ENCODE measurements around the gene ARHGAP27. TPM values are rescaled to one million over a fixed set of nuclear protein-coding genes. Genes with fewer than 3 reads are reported as not detected.
"Not testable (repeated sequence)": the region's sequence is repeated elsewhere in the genome, so short reads cannot be mapped to it uniquely, and the experiment has no call there.

Gene ARHGAP27
- total and polyA plus RNA-seq, 2 of the 4 experiments (the other 2 are of a cell fraction), result under 0.01 to 0.89 TPM

DNA sequence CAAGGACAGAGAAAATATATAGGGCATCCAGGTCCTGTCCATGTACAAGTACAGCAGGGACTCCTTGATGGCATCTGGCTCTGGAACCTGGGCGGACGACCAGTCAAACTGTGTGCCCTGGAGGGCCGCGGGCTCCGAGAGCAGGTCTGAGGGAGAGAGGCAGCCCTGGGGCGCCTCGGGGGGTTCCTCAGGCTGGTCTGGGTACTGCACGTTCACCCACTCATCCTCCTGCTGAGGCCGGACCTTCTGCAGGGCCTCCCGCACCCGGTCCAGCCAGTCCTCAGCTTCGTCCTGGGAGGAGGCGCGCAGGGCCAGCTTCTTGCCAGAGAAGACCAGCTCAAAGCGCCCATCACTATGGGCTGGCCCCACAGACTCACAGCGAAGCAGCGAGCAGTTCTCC, 21.1 kb upstream of the ARHGAP27 start:
- H3K4me3 ChIP-seq (ENCODE audit: insufficient read depth, low read depth, low read length); H2AFZ ChIP-seq (replicated peaks; ENCODE audit: low read length, poor library complexity); ATAC-seq (ENCODE audit: low read depth); H3K79me1 ChIP-seq (ENCODE audit: low read depth in 1 of 2, low read length in 2 of 2); H4K5ac ChIP-seq (ENCODE audit: low read depth, low read length); H2BK20ac ChIP-seq (ENCODE audit: low read depth, low read length); H2BK5ac ChIP-seq (ENCODE audit: low read depth, low read length, poor library complexity, severe bottlenecking); H3K9me1 ChIP-seq (ENCODE audit: insufficient read depth, low read length); H2BK15ac ChIP-seq (ENCODE audit: low read depth, low read length); CTCF ChIA-PET; in situ Hi-C loops (cut with MboI; ENCODE audit: low sequenced_read_pairs); H3K56ac ChIP-seq (ENCODE audit: extremely low read depth, insufficient read depth, low read length); H3K4me1 ChIP-seq (ENCODE audit: control insufficient read depth, insufficient read depth, low read length); H3K9ac ChIP-seq (ENCODE audit: low read depth, low read length); H3K9me3 ChIP-seq (ENCODE audit: control insufficient read depth, insufficient read depth, low read length); H4K8ac ChIP-seq (ENCODE audit: low read depth in 2 of 2, low read length in 2 of 2); H2AK5ac ChIP-seq (ENCODE audit: low read depth, low read length); H3K27me3 ChIP-seq (ENCODE audit: control insufficient read depth, insufficient read depth, low read length); H4K20me1 ChIP-seq (ENCODE audit: insufficient read depth, low read length); H2BK120ac ChIP-seq (ENCODE audit: low read depth, low read length); H3K4ac ChIP-seq (ENCODE audit: low read depth, low read length); H3K18ac ChIP-seq (ENCODE audit: low read depth, low read length); POLR2A ChIA-PET (ENCODE audit: unreplicated experiment); dilution Hi-C loops (cut with HindIII; ENCODE audit: low sequenced_read_pairs, unreplicated experiment); BruUV-seq (replicated peaks); DNase-seq; H3K27ac ChIP-seq (ENCODE audit: insufficient read depth, low read length); intact Hi-C loops (cut with micrococcal nuclease); H2AK9ac ChIP-seq (replicated peaks; ENCODE audit: low read depth, low read length, poor library complexity); H3K14ac ChIP-seq (replicated peaks; ENCODE audit: low read depth, low read length); H4K91ac ChIP-seq (ENCODE audit: insufficient read depth, low read depth, low read length); H3K4me2 ChIP-seq (ENCODE audit: low read depth, low read length); H3K23ac ChIP-seq (ENCODE audit: low read depth, low read length): not testable (repeated sequence)
- 91% methylated on average over 6 of the region's 17 CpGs; no CpG with 5 or more reads in 1 of the 2 experiments for WGBS, 2 experiments (ENCODE audit: extremely low coverage in 2 of 2, insufficient read length in 1 of 2)
- H3K36me3 ChIP-seq (ENCODE audit: control insufficient read depth, insufficient read depth, low read length), result peaks cover 15% of the 10 kb centered on the region; the same call in 1 of the 2 replicates

DNA sequence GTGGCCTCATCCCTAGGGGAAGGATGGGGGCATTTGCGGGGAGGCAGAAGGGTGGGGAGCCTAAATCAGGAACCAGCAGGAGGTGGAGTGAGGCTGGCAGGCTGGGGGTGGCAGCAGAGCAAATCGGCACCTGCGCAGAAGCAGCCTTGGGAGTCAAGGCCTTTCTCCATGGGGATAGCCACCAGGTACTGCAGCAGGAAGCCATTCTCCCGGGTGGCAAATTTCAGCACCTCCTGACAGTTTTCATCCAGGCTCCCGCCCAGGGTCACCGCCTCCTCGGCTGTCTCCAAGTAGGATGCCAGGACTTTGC, 20.5 kb upstream of the ARHGAP27 start:
- H2BK120ac ChIP-seq (ENCODE audit: low read depth, low read length); H4K8ac ChIP-seq (ENCODE audit: low read depth in 2 of 2, low read length in 2 of 2); H2AK5ac ChIP-seq (ENCODE audit: low read depth, low read length); H3K4me3 ChIP-seq (ENCODE audit: insufficient read depth, low read depth, low read length); intact Hi-C loops (cut with micrococcal nuclease); H3K9ac ChIP-seq (ENCODE audit: low read depth, low read length); H3K9me1 ChIP-seq (ENCODE audit: insufficient read depth, low read length); H3K4me1 ChIP-seq (ENCODE audit: control insufficient read depth, insufficient read depth, low read length); H3K9me3 ChIP-seq (ENCODE audit: control insufficient read depth, insufficient read depth, low read length); H4K5ac ChIP-seq (ENCODE audit: low read depth, low read length); H4K91ac ChIP-seq (ENCODE audit: insufficient read depth, low read depth, low read length); H3K23ac ChIP-seq (ENCODE audit: low read depth, low read length); H4K20me1 ChIP-seq (ENCODE audit: insufficient read depth, low read length); in situ Hi-C loops (cut with MboI; ENCODE audit: low sequenced_read_pairs); H3K14ac ChIP-seq (replicated peaks; ENCODE audit: low read depth, low read length); CTCF ChIA-PET; H3K56ac ChIP-seq (ENCODE audit: extremely low read depth, insufficient read depth, low read length); dilution Hi-C loops (cut with HindIII; ENCODE audit: low sequenced_read_pairs, unreplicated experiment); H2BK15ac ChIP-seq (ENCODE audit: low read depth, low read length); H3K4ac ChIP-seq (ENCODE audit: low read depth, low read length); POLR2A ChIA-PET (ENCODE audit: unreplicated experiment); H3K27ac ChIP-seq (ENCODE audit: insufficient read depth, low read length); H3K18ac ChIP-seq (ENCODE audit: low read depth, low read length); H2AK9ac ChIP-seq (replicated peaks; ENCODE audit: low read depth, low read length, poor library complexity); H2BK20ac ChIP-seq (ENCODE audit: low read depth, low read length); H3K27me3 ChIP-seq (ENCODE audit: control insufficient read depth, insufficient read depth, low read length); H2AFZ ChIP-seq (replicated peaks; ENCODE audit: low read length, poor library complexity); ATAC-seq (ENCODE audit: low read depth); H3K79me1 ChIP-seq (ENCODE audit: low read depth in 1 of 2, low read length in 2 of 2); BruUV-seq (replicated peaks); H3K4me2 ChIP-seq (ENCODE audit: low read depth, low read length); H2BK5ac ChIP-seq (ENCODE audit: low read depth, low read length, poor library complexity, severe bottlenecking); DNase-seq: not testable (repeated sequence)
- WGBS, 2 experiments (ENCODE audit: extremely low coverage in 2 of 2, insufficient read length in 1 of 2), result no CpG with 5 or more reads among the region's 7 CpGs
- peaks cover 18% of the 10 kb centered on the region; the same call in 1 of the 2 replicates for H3K36me3 ChIP-seq (ENCODE audit: control insufficient read depth, insufficient read depth, low read length)

Measured in IMR-90 (cell line).